ENCODE results near the gene DUSP8. TPM values are rescaled to one million over a fixed set of nuclear protein-coding genes. Genes with fewer than 3 reads are reported as not detected.

Gene DUSP8
- total RNA-seq, 1 donor from 2014 or later: 123 TPM

GRCh38 chr11:1560002-1560648, 11.9 kb downstream of the DUSP8 start:
- H3K4me1 Mint-ChIP-seq (ENCODE audit: low read depth, unreplicated experiment): peaks cover 5% of the 10 kb centered on the region
- TF ChIP-seq, protein P1, sequence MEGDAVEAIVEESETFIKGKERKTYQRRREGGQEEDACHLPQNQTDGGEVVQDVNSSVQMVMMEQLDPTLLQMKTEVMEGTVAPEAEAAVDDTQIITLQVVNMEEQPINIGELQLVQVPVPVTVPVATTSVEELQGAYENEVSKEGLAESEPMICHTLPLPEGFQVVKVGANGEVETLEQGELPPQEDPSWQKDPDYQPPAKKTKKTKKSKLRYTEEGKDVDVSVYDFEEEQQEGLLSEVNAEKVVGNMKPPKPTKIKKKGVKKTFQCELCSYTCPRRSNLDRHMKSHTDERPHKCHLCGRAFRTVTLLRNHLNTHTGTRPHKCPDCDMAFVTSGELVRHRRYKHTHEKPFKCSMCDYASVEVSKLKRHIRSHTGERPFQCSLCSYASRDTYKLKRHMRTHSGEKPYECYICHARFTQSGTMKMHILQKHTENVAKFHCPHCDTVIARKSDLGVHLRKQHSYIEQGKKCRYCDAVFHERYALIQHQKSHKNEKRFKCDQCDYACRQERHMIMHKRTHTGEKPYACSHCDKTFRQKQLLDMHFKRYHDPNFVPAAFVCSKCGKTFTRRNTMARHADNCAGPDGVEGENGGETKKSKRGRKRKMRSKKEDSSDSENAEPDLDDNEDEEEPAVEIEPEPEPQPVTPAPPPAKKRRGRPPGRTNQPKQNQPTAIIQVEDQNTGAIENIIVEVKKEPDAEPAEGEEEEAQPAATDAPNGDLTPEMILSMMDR (IDR thresholded peaks at IDR 0.05; ENCODE audit: partially characterized antibody, unreplicated experiment): no peak
- no peak overlapping the region for H3K4me3 Mint-ChIP-seq (ENCODE audit: unreplicated experiment)
- no peaks in the 10 kb centered on the region for H3K36me3 Mint-ChIP-seq (ENCODE audit: unreplicated experiment)
- DNase-seq: peak; percentile 23
- H3K27ac Mint-ChIP-seq (ENCODE audit: unreplicated experiment): no peak overlapping the region
- H3K9me3 Mint-ChIP-seq (ENCODE audit: unreplicated experiment): peaks cover 8% of the 10 kb centered on the region
- H3K27me3 Mint-ChIP-seq (ENCODE audit: unreplicated experiment): peaks cover 10% of the 10 kb centered on the region

DNA sequence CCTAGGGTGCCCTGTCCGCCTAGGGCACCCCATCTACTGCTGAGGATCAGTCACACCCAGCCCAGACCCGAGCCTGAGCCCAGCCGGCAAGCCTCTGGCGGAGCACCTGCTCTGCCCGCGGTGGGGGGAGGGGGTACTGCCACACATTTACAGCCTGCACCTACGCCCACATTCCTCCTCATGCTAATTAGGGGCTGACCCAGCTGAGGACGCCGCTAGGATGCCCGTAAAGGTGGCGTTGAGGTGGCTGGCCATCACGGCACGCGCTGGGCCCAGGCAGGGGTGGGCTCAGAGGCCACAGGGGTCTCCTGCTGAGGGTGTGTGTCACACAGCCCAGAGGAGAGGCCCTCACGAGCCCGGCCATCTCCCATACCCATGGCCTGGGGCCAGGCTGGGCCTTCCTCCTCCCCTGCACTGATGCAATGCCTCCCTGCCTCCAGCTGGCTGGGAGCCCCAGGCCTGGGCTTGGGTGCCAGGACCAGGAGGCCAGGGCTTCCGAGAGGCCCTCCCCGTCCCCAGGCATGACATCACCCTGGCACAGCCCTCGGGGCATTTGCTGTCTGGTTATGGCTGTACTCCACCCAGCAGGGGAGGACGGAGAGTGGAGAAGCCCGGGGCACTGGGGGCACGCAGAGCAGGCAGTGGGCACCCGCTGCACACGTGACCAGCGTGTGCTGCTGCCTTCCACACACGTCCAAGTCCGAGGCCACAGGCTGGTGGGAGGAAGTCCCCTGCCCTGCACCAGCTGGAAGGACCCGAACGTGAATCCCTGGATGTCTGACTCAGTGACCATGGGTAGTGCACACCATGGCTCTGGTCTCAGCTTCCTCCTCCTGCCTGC, 12.7 kb downstream of the DUSP8 start:
- Mint-ChIP-seq H3K27me3 (ENCODE audit: unreplicated experiment) (peaks cover 11% of the 10 kb centered on the region), H3K4me3 (ENCODE audit: unreplicated experiment) (no peak overlapping the region), H3K27ac (ENCODE audit: unreplicated experiment) (no peak overlapping the region), H3K9me3 (ENCODE audit: unreplicated experiment) (peaks cover 8% of the 10 kb centered on the region), H3K4me1 (ENCODE audit: low read depth, unreplicated experiment) (peaks cover 4% of the 10 kb centered on the region), H3K36me3 (ENCODE audit: unreplicated experiment) (no peaks in the 10 kb centered on the region)
- TF ChIP-seq, protein P1 (IDR thresholded peaks at IDR 0.05; ENCODE audit: partially characterized antibody, unreplicated experiment): no peak
- peak; percentile 22 for DNase-seq

DNA sequence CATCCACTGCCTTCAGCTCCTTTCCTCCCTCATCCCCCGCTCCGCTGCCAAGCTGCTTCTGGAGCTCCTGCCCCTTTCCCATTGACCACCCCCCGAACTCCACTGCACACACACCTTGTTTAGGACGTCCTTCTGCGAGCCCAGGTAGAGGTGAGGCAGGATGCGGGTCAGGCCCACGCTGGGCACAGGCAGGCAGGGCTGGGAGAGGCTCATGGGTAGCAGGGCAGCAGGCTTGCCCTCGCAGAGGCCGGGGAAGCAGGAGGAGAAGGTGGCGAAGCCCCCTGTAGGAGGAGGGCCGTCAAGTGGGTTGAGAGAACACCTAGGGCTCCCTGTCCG, 13.3 kb downstream of the DUSP8 start:
- TF ChIP-seq, protein P1 (IDR thresholded peaks at IDR 0.05; ENCODE audit: partially characterized antibody, unreplicated experiment): no peak
- Mint-ChIP-seq H3K4me1 (ENCODE audit: low read depth, unreplicated experiment) (peaks cover 4% of the 10 kb centered on the region), H3K9me3 (ENCODE audit: unreplicated experiment) (peaks cover 8% of the 10 kb centered on the region), H3K27me3 (ENCODE audit: unreplicated experiment) (peaks cover 10% of the 10 kb centered on the region), H3K36me3 (ENCODE audit: unreplicated experiment) (no peaks in the 10 kb centered on the region), H3K27ac (ENCODE audit: unreplicated experiment) (no peak overlapping the region), H3K4me3 (ENCODE audit: unreplicated experiment) (no peak overlapping the region)
- DNase-seq: peak; percentile 13

- peaks cover 15% of the 10 kb centered on the region for H3K27me3 Mint-ChIP-seq (ENCODE audit: unreplicated experiment)
- TF ChIP-seq, protein P1 (IDR thresholded peaks at IDR 0.05; ENCODE audit: partially characterized antibody, unreplicated experiment): no peak
- DNase-seq: peak; percentile 19
- H3K4me3 Mint-ChIP-seq (ENCODE audit: unreplicated experiment): no peak overlapping the region
- H3K9me3 Mint-ChIP-seq (ENCODE audit: unreplicated experiment): peaks cover 10% of the 10 kb centered on the region
- H3K4me1 Mint-ChIP-seq (ENCODE audit: low read depth, unreplicated experiment): peaks cover 4% of the 10 kb centered on the region
- H3K27ac Mint-ChIP-seq (ENCODE audit: unreplicated experiment): no peak overlapping the region
- no peaks in the 10 kb centered on the region for H3K36me3 Mint-ChIP-seq (ENCODE audit: unreplicated experiment)
Observed at GRCh38 chr11:1557904-1558774, 13.9 kb downstream of the DUSP8 start.

Data from glutamatergic neuron (in vitro differentiated cells).